ENCODE results near the gene PTDSS2. TPM values are rescaled to one million over a fixed set of nuclear protein-coding genes. Genes with fewer than 3 reads are reported as not detected.
A peak's percentile ranks its signal among the peaks of the same experiment; 100 is the strongest.

The PTDSS2 gene
- total and polyA plus RNA-seq, 2 of the 13 experiments (the other 11 are each of a cell fraction or from before 2014, with no cell fraction given), result 21.7 to 26.4 TPM

GRCh38 chr11:536841-537621 lies 87.0 kb downstream of the PTDSS2 start, which contains the start of gene LRRC56 (continued):
- TF ChIP-seq MLX (CRISPR knock-in tag; IDR thresholded peaks at IDR 0.05) (0 out of 2 replicates have a peak, but pooled peaks have one; percentile 46), SP5 (CRISPR knock-in tag; IDR thresholded peaks at IDR 0.05; ENCODE audit: borderline replicate concordance, low read depth) (peak; percentile 68; the same call in 1 of the 2 replicates), ELF3 (CRISPR knock-in tag; IDR thresholded peaks at IDR 0.05) (no peak; the same call in 1 of the 2 replicates), SMAD3 (CRISPR knock-in tag; IDR thresholded peaks at IDR 0.05) (0 out of 2 replicates have a peak, but pooled peaks have one; percentile 28), RARA (CRISPR knock-in tag; IDR thresholded peaks at IDR 0.05) (0 out of 2 replicates have a peak, but pooled peaks have one; percentile 18), ZNF414 (CRISPR knock-in tag; IDR thresholded peaks at IDR 0.05) (no peak), ZHX1 (CRISPR knock-in tag; IDR thresholded peaks at IDR 0.05; ENCODE audit: low read depth) (peak; percentile 97), RORA (CRISPR knock-in tag; IDR thresholded peaks at IDR 0.05) (no peak), SNRNP70 (IDR thresholded peaks at IDR 0.05; ENCODE audit: low read depth, low read length) (no peak), KMT2B (CRISPR knock-in tag; IDR thresholded peaks at IDR 0.05) (no peak), ZNF589 (CRISPR knock-in tag; conservative IDR thresholded peaks at IDR 0.05) (peak; percentile 71; the same call in 1 of the 2 replicates), NFKB2 (CRISPR knock-in tag; IDR thresholded peaks at IDR 0.05; ENCODE audit: borderline replicate concordance) (no peak), ZNF251 (CRISPR knock-in tag; IDR thresholded peaks at IDR 0.05) (no peak), RXRA (CRISPR knock-in tag; IDR thresholded peaks at IDR 0.05) (peak; percentile 64; the same call in 1 of the 2 replicates), IRF9 (CRISPR knock-in tag; IDR thresholded peaks at IDR 0.05; ENCODE audit: borderline replicate concordance) (peak; percentile 40; the same call in 1 of the 2 replicates), ZGPAT (CRISPR knock-in tag; IDR thresholded peaks at IDR 0.05) (peak; percentile 65; the same call in 1 of the 2 replicates), GATA4 (IDR thresholded peaks at IDR 0.05; ENCODE audit: borderline replicate concordance, low read depth) (no peak), GMEB1 (CRISPR knock-in tag; IDR thresholded peaks at IDR 0.05; ENCODE audit: borderline replicate concordance) (no peak), ZBTB14 (CRISPR knock-in tag; IDR thresholded peaks at IDR 0.05) (no peak)
